IMR-90 (cell line): Measurements from ENCODE around the gene ZNF488. TPM values are rescaled to one million over a fixed set of nuclear protein-coding genes. Genes with fewer than 3 reads are reported as not detected.

Source experiments
- ATAC-seq: fragments of 200-7000 bp; cut with Tn5 transposase; 2 replicates; pipeline ENCODE4 v1.9.1; 2020; ENCODE audit warnings: low read depth, mild to moderate bottlenecking, moderate library complexity
- BruUV-seq: library from RNA; stranded (reverse); fragments of 400-500 nt; replicated peaks from 2 replicates; lab custom pipeline; 2021; lab: Mats Ljungman, UMichigan
- CTCF ChIA-PET: fragments of 300-600 bp; formaldehyde crosslinking; extraction: SDS; loops from one replicate; lab custom pipeline; 2021; ENCODE audit warnings: antibody characterized with exemption; lab: Yijun Ruan, JAX
- POLR2A ChIA-PET: fragments of 300-600 bp; sonication (Branson Sonifier 250); formaldehyde crosslinking; loops from one replicate; lab custom pipeline; 2022; ENCODE audit warnings: antibody characterized with exemption; ENCODE audit not compliant: unreplicated experiment; lab: Charles Lee
- DNase-seq: peaks from one replicate; pipeline ENCODE4 v3.0.0; 2013
- H2AFZ ChIP-seq: replicated peaks from 2 replicates; pipeline ENCODE3; 2013; ENCODE audit warnings: low read length, mild to moderate bottlenecking; ENCODE audit not compliant: poor library complexity
- H2AK5ac ChIP-seq: 2 replicates; pipeline ENCODE4 v1.6.1; 2013; ENCODE audit warnings: low read depth, low read length, inconsistent platforms
- H2AK9ac ChIP-seq: replicated peaks from 2 replicates; pipeline ENCODE3; 2013; ENCODE audit warnings: mild to moderate bottlenecking, low read depth, low read length, moderate library complexity; ENCODE audit not compliant: poor library complexity
- H2BK120ac ChIP-seq: 2 replicates; pipeline ENCODE4 v1.6.1; 2013; ENCODE audit warnings: low read depth, low read length, inconsistent platforms
- H2BK15ac ChIP-seq: 3 replicates; pipeline ENCODE4 v1.6.1; 2013; ENCODE audit warnings: low read depth, low read length, inconsistent platforms
- H2BK20ac ChIP-seq: 2 replicates; pipeline ENCODE4 v1.6.1; 2013; ENCODE audit warnings: low read depth, mild to moderate bottlenecking, inconsistent platforms, low read length, moderate library complexity
- H2BK5ac ChIP-seq: 2 replicates; pipeline ENCODE4 v1.6.1; 2013; ENCODE audit warnings: mild to moderate bottlenecking, low read depth, low read length, inconsistent platforms; ENCODE audit not compliant: poor library complexity, severe bottlenecking
- H3K14ac ChIP-seq: replicated peaks from 2 replicates; pipeline ENCODE4 v1.6.1; 2013; ENCODE audit warnings: low read depth, low read length, inconsistent platforms
- H3K18ac ChIP-seq: 2 replicates; pipeline ENCODE4 v1.6.1; 2013; ENCODE audit warnings: low read depth, low read length, control low read depth
- H3K23ac ChIP-seq: 2 replicates; pipeline ENCODE4 v1.6.1; 2013; ENCODE audit warnings: low read depth, low read length, inconsistent platforms
- H3K27ac ChIP-seq: 2 replicates; pipeline ENCODE4 v1.5.1; 2013; ENCODE audit warnings: mild to moderate bottlenecking, control low read depth, low read length; ENCODE audit not compliant: insufficient read depth
- H3K27me3 ChIP-seq: 2 replicates; pipeline ENCODE4 v1.6.1; 2013; ENCODE audit warnings: low read length; ENCODE audit not compliant: control insufficient read depth, insufficient read depth
- H3K36me3 ChIP-seq: 2 replicates; pipeline ENCODE4 v1.6.1; 2013; ENCODE audit warnings: low read length, mixed read lengths; ENCODE audit not compliant: control insufficient read depth, insufficient read depth
- H3K4ac ChIP-seq: 2 replicates; pipeline ENCODE4 v1.6.1; 2013; ENCODE audit warnings: low read depth, low read length, inconsistent platforms
- H3K4me1 ChIP-seq: 2 replicates; pipeline ENCODE4 v1.6.1; 2013; ENCODE audit warnings: low read length, mixed read lengths; ENCODE audit not compliant: control insufficient read depth, insufficient read depth
- H3K4me2 ChIP-seq: 2 replicates; pipeline ENCODE4 v1.6.1; 2013; ENCODE audit warnings: low read depth, mild to moderate bottlenecking, control low read depth, low read length, moderate library complexity
- H3K4me3 ChIP-seq: 2 replicates; pipeline ENCODE4 v1.5.1; 2013; ENCODE audit warnings: low read depth, mild to moderate bottlenecking, control low read depth, low read length, moderate library complexity; ENCODE audit not compliant: insufficient read depth
- H3K56ac ChIP-seq: 2 replicates; pipeline ENCODE4 v1.6.1; 2013; ENCODE audit warnings: low read length, inconsistent platforms; ENCODE audit not compliant: insufficient read depth; ENCODE audit errors: extremely low read depth
- H3K79me1 ChIP-seq, 2 experiments: 2 replicates each; pipeline ENCODE4 v1.6.1; 2013; ENCODE audit warnings: low read length in 2 of 2, inconsistent platforms in 1 of 2, low read depth in 1 of 2
- H3K9ac ChIP-seq: 2 replicates; pipeline ENCODE4 v1.6.1; 2013; ENCODE audit warnings: low read depth, low read length, control low read depth
- H3K9me1 ChIP-seq: 2 replicates; pipeline ENCODE4 v1.6.1; 2013; ENCODE audit warnings: low read length, inconsistent platforms; ENCODE audit not compliant: insufficient read depth
- H3K9me3 ChIP-seq: 2 replicates; pipeline ENCODE4 v1.6.1; 2013; ENCODE audit warnings: low read length; ENCODE audit not compliant: control insufficient read depth, insufficient read depth
- H4K20me1 ChIP-seq: 2 replicates; pipeline ENCODE4 v1.6.1; 2013; ENCODE audit warnings: low read length, inconsistent platforms; ENCODE audit not compliant: insufficient read depth
- H4K5ac ChIP-seq: 2 replicates; pipeline ENCODE4 v1.6.1; 2013; ENCODE audit warnings: mild to moderate bottlenecking, low read depth, low read length, control low read depth
- H4K8ac ChIP-seq, 2 experiments: 2 replicates each; pipeline ENCODE4 v1.6.1; 2013; ENCODE audit warnings: low read depth in 2 of 2, low read length in 2 of 2, control low read depth in 1 of 2, inconsistent platforms in 1 of 2
- H4K91ac ChIP-seq: 2 replicates; pipeline ENCODE4 v1.6.1; 2013; ENCODE audit warnings: low read depth, low read length, inconsistent platforms; ENCODE audit not compliant: insufficient read depth
- BHLHE40 ChIP-seq: fragments of 150-350 bp; IDR thresholded peaks from 2 replicates; pipeline ENCODE4 v1.6.1; 2016; ENCODE audit warnings: mild to moderate bottlenecking, low read depth, low read length
- CEBPB ChIP-seq: IDR thresholded peaks from 2 replicates; pipeline ENCODE4 v1.6.1; 2012; ENCODE audit warnings: low read depth, low read length, improper control_type of control experiment
- CHD1 ChIP-seq: IDR thresholded peaks from 2 replicates; pipeline ENCODE4 v1.6.1; 2012; ENCODE audit warnings: low read depth, low read length, improper control_type of control experiment
- FOS ChIP-seq: fragments of 150-350 bp; IDR thresholded peaks from 2 replicates; pipeline ENCODE4 v1.6.1; 2016; ENCODE audit warnings: low read depth, low read length
- MAFK ChIP-seq: IDR thresholded peaks from 2 replicates; pipeline ENCODE4 v1.6.1; 2012; ENCODE audit warnings: low read depth, low read length, improper control_type of control experiment
- MAZ ChIP-seq: IDR thresholded peaks from 2 replicates; pipeline ENCODE4 v1.6.1; 2012; ENCODE audit warnings: low read depth, mild to moderate bottlenecking, low read length, improper control_type of control experiment, moderate library complexity, borderline replicate concordance
- MXI1 ChIP-seq: IDR thresholded peaks from 2 replicates; pipeline ENCODE4 v1.6.1; 2012; ENCODE audit warnings: low read depth, mild to moderate bottlenecking, low read length, moderate library complexity, borderline replicate concordance
- NFE2L2 ChIP-seq: fragments of 150-350 bp; IDR thresholded peaks from 2 replicates; pipeline ENCODE4 v1.6.1; 2016; ENCODE audit warnings: low read depth, mild to moderate bottlenecking, low read length
- POLR2A ChIP-seq: IDR thresholded peaks from 2 replicates; pipeline ENCODE4 v1.6.1; 2012; ENCODE audit warnings: mild to moderate bottlenecking, low read depth, low read length
- RAD21 ChIP-seq: IDR thresholded peaks from 2 replicates; pipeline ENCODE4 v1.6.1; 2012; ENCODE audit warnings: low read length, improper control_type of control experiment
- RCOR1 ChIP-seq: IDR thresholded peaks from 2 replicates; pipeline ENCODE4 v1.6.1; 2012; ENCODE audit warnings: mild to moderate bottlenecking, low read length, improper control_type of control experiment; ENCODE audit not compliant: insufficient replicate concordance
- SMC3 ChIP-seq: fragments of 150-350 bp; IDR thresholded peaks from 2 replicates; pipeline ENCODE4 v1.6.1; 2016; ENCODE audit warnings: low read depth, mild to moderate bottlenecking, antibody characterized with exemption, low read length, moderate library complexity
- WGBS, 2 experiments: methylation state at CpG; one replicate each; pipeline versions ENCODE4 v1.1.5 to v1.1.7; 2013; ENCODE audit warnings: missing lambda C conversion rate in 2 of 2; ENCODE audit not compliant: insufficient read length in 1 of 2; ENCODE audit errors: extremely low coverage in 2 of 2; 5-methylcytosine and 5-hydroxymethylcytosine counted together
- dilution Hi-C: fragments of 300-500 bp; cut with HindIII; formaldehyde crosslinking; loops from one replicate; pipeline ENCODE4 v1.14.3; 2018; ENCODE audit warnings: low sequenced_read_pairs; ENCODE audit not compliant: unreplicated experiment
- in situ Hi-C: fragments of 300-500 bp; cut with MboI; formaldehyde crosslinking; loops from 3 replicates; pipeline ENCODE4 v1.14.3; 2019; ENCODE audit warnings: low sequenced_read_pairs, inconsistent platforms, mixed read lengths
- intact Hi-C: fragments of 100-400 bp; cut with micrococcal nuclease; formaldehyde crosslinking; loops from 2 replicates; pipeline ENCODE4 v1.10.0; 2022
- polyA plus RNA-seq, 3 experiments: library from polyadenylated mRNA; depleted of rRNA; stranded (reverse); fragments of >200 nt; gene quantifications; 2 replicates each; pipeline ENCODE4 v1.2.3, GENCODE V29; 2012; ENCODE audit warnings: low replicate concordance in 1 of 3
- total RNA-seq: library from RNA; depleted of rRNA; stranded (reverse); fragments of >200 nt; gene quantifications from 2 replicates; pipeline ENCODE4 v1.2.3, GENCODE V29; 2012
- TF ChIP-seq, protein P1 (sequence below): conservative IDR thresholded peaks from 2 replicates; pipeline ENCODE4 v1.5.1; 2012; ENCODE audit warnings: mild to moderate bottlenecking, low read depth, low read length, improper control_type of control experiment
- TF ChIP-seq, protein P2 (sequence below): fragments of 150-350 bp; IDR thresholded peaks from 2 replicates; pipeline ENCODE4 v1.6.1; 2016; ENCODE audit warnings: low read depth, mild to moderate bottlenecking, low read length, moderate library complexity, borderline replicate concordance
- TF ChIP-seq, protein P3 (sequence below): fragments of 150-350 bp; IDR thresholded peaks from 2 replicates; pipeline ENCODE4 v1.6.1; 2017; ENCODE audit warnings: mild to moderate bottlenecking, antibody characterized with exemption, low read length, low read depth

ZNF488 gene
- total and polyA plus RNA-seq, 2 of the 4 experiments (the other 2 are of a cell fraction): under 0.01 to 0.14 TPM

GRCh38 chr10:47365431-47366180, 18.5 kb downstream of the ZNF488 start:
- H3K9me3 ChIP-seq: no peaks in the 10 kb centered on the region
- H3K36me3 ChIP-seq: no peaks in the 10 kb centered on the region
- H4K5ac ChIP-seq: no peak overlapping the region
- H4K20me1 ChIP-seq: no peaks in the 10 kb centered on the region
- H3K23ac ChIP-seq: no peak overlapping the region
- no peak overlapping the region for H2AK5ac ChIP-seq
- ChIA-PET CTCF (interaction anchor here (0.7 kb wide), 2 partner anchors 11 to 72 kb away, joined by 3 to 4 read pairs; no protein-coding TSS in a partner anchor), POLR2A (no interaction called here)
- no peak for DNase-seq
- intact Hi-C loops: no loop called here
- H3K18ac ChIP-seq: no peak overlapping the region
- no peak overlapping the region for H3K14ac ChIP-seq
- no peak overlapping the region for H3K4ac ChIP-seq
- no peak overlapping the region for H2AFZ ChIP-seq
- H2AK9ac ChIP-seq: no peak overlapping the region
- ATAC-seq: no peak
- H3K9ac ChIP-seq: no peak overlapping the region
- no peak overlapping the region for H3K4me3 ChIP-seq
- H3K27ac ChIP-seq: no peak overlapping the region
- no peak overlapping the region for H2BK15ac ChIP-seq
- H4K91ac ChIP-seq: no peak overlapping the region
- H2BK20ac ChIP-seq: no peak overlapping the region
- H3K56ac ChIP-seq: no peak overlapping the region
- no peak overlapping the region for H2BK5ac ChIP-seq
- 64% methylated on average over 4 of the region's 9 CpGs; no CpG with 5 or more reads in 1 of the 2 experiments for WGBS, 2 experiments
- no peak overlapping the region for H3K4me2 ChIP-seq
- dilution Hi-C loops: no loop called here
- H3K79me1 ChIP-seq: no peaks in the 10 kb centered on the region
- no peaks in the 10 kb centered on the region; the same call in 1 of the 2 replicates for H3K9me1 ChIP-seq
- no peak overlapping the region for H2BK120ac ChIP-seq
- in situ Hi-C loops: no loop called here
- no TSS peak for BruUV-seq
- no peaks in the 10 kb centered on the region for H3K4me1 ChIP-seq
- H3K27me3 ChIP-seq: peaks cover 42% of the 10 kb centered on the region
- no peak overlapping the region for H4K8ac ChIP-seq
- TF ChIP-seq CEBPB: no peak
- TF ChIP-seq, protein P1, sequence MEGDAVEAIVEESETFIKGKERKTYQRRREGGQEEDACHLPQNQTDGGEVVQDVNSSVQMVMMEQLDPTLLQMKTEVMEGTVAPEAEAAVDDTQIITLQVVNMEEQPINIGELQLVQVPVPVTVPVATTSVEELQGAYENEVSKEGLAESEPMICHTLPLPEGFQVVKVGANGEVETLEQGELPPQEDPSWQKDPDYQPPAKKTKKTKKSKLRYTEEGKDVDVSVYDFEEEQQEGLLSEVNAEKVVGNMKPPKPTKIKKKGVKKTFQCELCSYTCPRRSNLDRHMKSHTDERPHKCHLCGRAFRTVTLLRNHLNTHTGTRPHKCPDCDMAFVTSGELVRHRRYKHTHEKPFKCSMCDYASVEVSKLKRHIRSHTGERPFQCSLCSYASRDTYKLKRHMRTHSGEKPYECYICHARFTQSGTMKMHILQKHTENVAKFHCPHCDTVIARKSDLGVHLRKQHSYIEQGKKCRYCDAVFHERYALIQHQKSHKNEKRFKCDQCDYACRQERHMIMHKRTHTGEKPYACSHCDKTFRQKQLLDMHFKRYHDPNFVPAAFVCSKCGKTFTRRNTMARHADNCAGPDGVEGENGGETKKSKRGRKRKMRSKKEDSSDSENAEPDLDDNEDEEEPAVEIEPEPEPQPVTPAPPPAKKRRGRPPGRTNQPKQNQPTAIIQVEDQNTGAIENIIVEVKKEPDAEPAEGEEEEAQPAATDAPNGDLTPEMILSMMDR: no peak
- TF ChIP-seq, protein P2, sequence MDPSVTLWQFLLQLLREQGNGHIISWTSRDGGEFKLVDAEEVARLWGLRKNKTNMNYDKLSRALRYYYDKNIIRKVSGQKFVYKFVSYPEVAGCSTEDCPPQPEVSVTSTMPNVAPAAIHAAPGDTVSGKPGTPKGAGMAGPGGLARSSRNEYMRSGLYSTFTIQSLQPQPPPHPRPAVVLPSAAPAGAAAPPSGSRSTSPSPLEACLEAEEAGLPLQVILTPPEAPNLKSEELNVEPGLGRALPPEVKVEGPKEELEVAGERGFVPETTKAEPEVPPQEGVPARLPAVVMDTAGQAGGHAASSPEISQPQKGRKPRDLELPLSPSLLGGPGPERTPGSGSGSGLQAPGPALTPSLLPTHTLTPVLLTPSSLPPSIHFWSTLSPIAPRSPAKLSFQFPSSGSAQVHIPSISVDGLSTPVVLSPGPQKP: no peak
- TF ChIP-seq, protein P3, sequence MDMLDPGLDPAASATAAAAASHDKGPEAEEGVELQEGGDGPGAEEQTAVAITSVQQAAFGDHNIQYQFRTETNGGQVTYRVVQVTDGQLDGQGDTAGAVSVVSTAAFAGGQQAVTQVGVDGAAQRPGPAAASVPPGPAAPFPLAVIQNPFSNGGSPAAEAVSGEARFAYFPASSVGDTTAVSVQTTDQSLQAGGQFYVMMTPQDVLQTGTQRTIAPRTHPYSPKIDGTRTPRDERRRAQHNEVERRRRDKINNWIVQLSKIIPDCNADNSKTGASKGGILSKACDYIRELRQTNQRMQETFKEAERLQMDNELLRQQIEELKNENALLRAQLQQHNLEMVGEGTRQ: no peak
- TF ChIP-seq MAZ: no peak
- TF ChIP-seq RCOR1: no peak
- no peak for TF ChIP-seq MXI1
- TF ChIP-seq FOS: no peak
- TF ChIP-seq RAD21: no peak
- TF ChIP-seq POLR2A: no peak
- TF ChIP-seq BHLHE40: no peak
- no peak for TF ChIP-seq MAFK
- no peak for TF ChIP-seq NFE2L2
- TF ChIP-seq SMC3: no peak
- TF ChIP-seq CHD1: no peak
